Stimulated activated naive CD8-positive, alpha-beta T cell treated with anti-CD3 and anti-CD28 coated beads, Interleukin-15, Interleukin-2, amounts not matched to agents 100 ng/mL and 50 ng/mL, for 24 hours (primary cell): ENCODE data around the gene PRICKLE2.

ENCODE experiments used
- H3K27ac Mint-ChIP-seq: one replicate; pipeline ENCODE4 v1.8.0; 2021; ENCODE audit warnings: mild to moderate bottlenecking, mixed read lengths
- H3K27me3 Mint-ChIP-seq: one replicate; pipeline ENCODE4 v1.8.0; 2021; ENCODE audit warnings: mixed read lengths
- H3K36me3 Mint-ChIP-seq: one replicate; pipeline ENCODE4 v1.8.0; 2021; ENCODE audit warnings: low read depth, mixed read lengths
- H3K4me1 Mint-ChIP-seq: one replicate; pipeline ENCODE4 v1.8.0; 2021; ENCODE audit warnings: low read depth, mixed read lengths
- H3K4me3 Mint-ChIP-seq: one replicate; pipeline ENCODE4 v1.8.0; 2021; ENCODE audit warnings: mild to moderate bottlenecking, mixed read lengths
- H3K9me3 Mint-ChIP-seq: one replicate; pipeline ENCODE4 v1.8.0; 2021; ENCODE audit warnings: mixed read lengths

The PRICKLE2 gene

GRCh38 chr3:64053581-64053980, 171.7 kb downstream of the PRICKLE2 start:
- no peak overlapping the region for H3K27ac Mint-ChIP-seq
- peaks cover 42% of the 10 kb centered on the region for H3K27me3 Mint-ChIP-seq
- peaks cover 6% of the 10 kb centered on the region for H3K4me1 Mint-ChIP-seq
- H3K36me3 Mint-ChIP-seq: no peaks in the 10 kb centered on the region
- no peak overlapping the region for H3K4me3 Mint-ChIP-seq
- H3K9me3 Mint-ChIP-seq: no peaks in the 10 kb centered on the region

- no peak overlapping the region for H3K27ac Mint-ChIP-seq
- no peaks in the 10 kb centered on the region for H3K9me3 Mint-ChIP-seq
- H3K4me3 Mint-ChIP-seq: no peak overlapping the region
- no peaks in the 10 kb centered on the region for H3K36me3 Mint-ChIP-seq
- peaks cover 7% of the 10 kb centered on the region for H3K4me1 Mint-ChIP-seq
- peaks cover 37% of the 10 kb centered on the region for H3K27me3 Mint-ChIP-seq
Observed at GRCh38 chr3:64053117-64053516, 172.1 kb downstream of the PRICKLE2 start.

GRCh38 chr3:64049832-64050231, 175.4 kb downstream of the PRICKLE2 start:
- Mint-ChIP-seq H3K4me1 (peaks cover 7% of the 10 kb centered on the region), H3K4me3 (no peak overlapping the region), H3K27ac (no peak overlapping the region), H3K27me3 (peaks cover 41% of the 10 kb centered on the region), H3K9me3 (no peaks in the 10 kb centered on the region), H3K36me3 (no peaks in the 10 kb centered on the region)

GRCh38 chr3:64049136-64049535, 176.1 kb downstream of the PRICKLE2 start:
- H3K27ac Mint-ChIP-seq: no peak overlapping the region
- H3K4me3 Mint-ChIP-seq: no peak overlapping the region
- peaks cover 7% of the 10 kb centered on the region for H3K4me1 Mint-ChIP-seq
- H3K27me3 Mint-ChIP-seq: peaks cover 44% of the 10 kb centered on the region
- no peaks in the 10 kb centered on the region for H3K9me3 Mint-ChIP-seq
- H3K36me3 Mint-ChIP-seq: no peaks in the 10 kb centered on the region

- H3K27ac Mint-ChIP-seq: no peak overlapping the region
- no peaks in the 10 kb centered on the region for H3K9me3 Mint-ChIP-seq
- H3K36me3 Mint-ChIP-seq: no peaks in the 10 kb centered on the region
- H3K27me3 Mint-ChIP-seq: peaks cover 48% of the 10 kb centered on the region
- H3K4me3 Mint-ChIP-seq: no peak overlapping the region
- H3K4me1 Mint-ChIP-seq: peaks cover 7% of the 10 kb centered on the region
Observed at GRCh38 chr3:64048631-64049061, 176.6 kb downstream of the PRICKLE2 start.

- no peak overlapping the region for H3K27ac Mint-ChIP-seq
- peaks cover 7% of the 10 kb centered on the region for H3K4me1 Mint-ChIP-seq
- H3K36me3 Mint-ChIP-seq: no peaks in the 10 kb centered on the region
- H3K9me3 Mint-ChIP-seq: no peaks in the 10 kb centered on the region
- no peak overlapping the region for H3K4me3 Mint-ChIP-seq
- H3K27me3 Mint-ChIP-seq: peaks cover 54% of the 10 kb centered on the region
Observed at GRCh38 chr3:64047787-64048186, 177.5 kb downstream of the PRICKLE2 start.

GRCh38 chr3:64046996-64047594, 178.2 kb downstream of the PRICKLE2 start:
- Mint-ChIP-seq H3K27ac (no peak overlapping the region), H3K9me3 (no peaks in the 10 kb centered on the region), H3K27me3 (peaks cover 56% of the 10 kb centered on the region), H3K36me3 (no peaks in the 10 kb centered on the region), H3K4me1 (peaks cover 7% of the 10 kb centered on the region), H3K4me3 (no peak overlapping the region)

- H3K27ac Mint-ChIP-seq: no peak overlapping the region
- peaks cover 7% of the 10 kb centered on the region for H3K4me1 Mint-ChIP-seq
- no peaks in the 10 kb centered on the region for H3K9me3 Mint-ChIP-seq
- H3K4me3 Mint-ChIP-seq: no peak overlapping the region
- peaks cover 56% of the 10 kb centered on the region for H3K27me3 Mint-ChIP-seq
- H3K36me3 Mint-ChIP-seq: no peaks in the 10 kb centered on the region
Observed at GRCh38 chr3:64046592-64046991, 178.7 kb downstream of the PRICKLE2 start.

GRCh38 chr3:64042952-64043351, 182.3 kb downstream of the PRICKLE2 start:
- H3K27ac Mint-ChIP-seq: no peak overlapping the region
- H3K27me3 Mint-ChIP-seq: peaks cover 48% of the 10 kb centered on the region
- H3K4me3 Mint-ChIP-seq: no peak overlapping the region
- H3K9me3 Mint-ChIP-seq: no peaks in the 10 kb centered on the region
- peaks cover 4% of the 10 kb centered on the region for H3K4me1 Mint-ChIP-seq
- H3K36me3 Mint-ChIP-seq: no peaks in the 10 kb centered on the region
